ENCODE results near the gene TRIOBP.

DNA sequence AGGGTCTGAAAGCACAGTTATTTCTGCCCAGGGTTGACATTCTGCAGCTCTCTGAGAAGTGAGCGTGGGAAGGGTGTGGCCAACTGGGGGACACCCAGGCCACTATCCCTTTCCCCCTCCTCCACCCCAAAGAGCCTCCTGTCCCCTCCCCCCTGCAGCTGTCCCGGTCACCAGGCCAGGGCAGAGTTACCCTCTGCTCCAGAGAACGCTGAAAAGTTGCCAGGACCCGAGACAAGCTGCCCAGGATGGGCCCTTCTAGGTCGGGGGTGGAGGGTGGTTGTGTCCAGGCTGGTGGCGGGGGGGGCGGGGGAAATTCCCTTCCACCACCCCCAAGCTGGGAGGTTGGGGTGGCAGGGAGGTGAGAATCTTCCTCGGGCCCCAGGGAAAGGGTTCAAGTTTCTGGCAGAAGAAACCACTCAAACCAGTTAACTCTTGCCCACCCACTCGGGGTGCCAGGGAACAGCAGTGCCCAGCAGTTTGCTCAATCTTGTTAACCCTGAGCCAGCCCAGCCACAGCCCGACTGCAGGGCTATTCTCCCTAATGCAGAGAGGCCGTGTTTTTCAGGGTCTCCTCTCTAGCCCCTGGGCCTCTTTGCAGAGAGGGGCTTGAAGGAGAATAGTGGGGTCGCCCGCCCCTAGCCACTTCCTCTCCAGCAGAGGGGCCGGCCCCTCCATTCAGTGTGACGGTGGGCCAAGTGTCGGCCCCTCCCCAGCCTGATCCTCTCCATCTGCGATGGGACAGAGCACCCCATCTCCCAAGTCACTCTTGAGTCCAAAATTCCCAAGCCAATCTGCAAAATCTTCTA, 20.7 kb upstream of the TRIOBP start:
- TF ChIP-seq EZH2 (IDR thresholded peaks at IDR 0.05; ENCODE audit: insufficient read depth, low read length) = no peak
- TF ChIP-seq, protein P1, sequence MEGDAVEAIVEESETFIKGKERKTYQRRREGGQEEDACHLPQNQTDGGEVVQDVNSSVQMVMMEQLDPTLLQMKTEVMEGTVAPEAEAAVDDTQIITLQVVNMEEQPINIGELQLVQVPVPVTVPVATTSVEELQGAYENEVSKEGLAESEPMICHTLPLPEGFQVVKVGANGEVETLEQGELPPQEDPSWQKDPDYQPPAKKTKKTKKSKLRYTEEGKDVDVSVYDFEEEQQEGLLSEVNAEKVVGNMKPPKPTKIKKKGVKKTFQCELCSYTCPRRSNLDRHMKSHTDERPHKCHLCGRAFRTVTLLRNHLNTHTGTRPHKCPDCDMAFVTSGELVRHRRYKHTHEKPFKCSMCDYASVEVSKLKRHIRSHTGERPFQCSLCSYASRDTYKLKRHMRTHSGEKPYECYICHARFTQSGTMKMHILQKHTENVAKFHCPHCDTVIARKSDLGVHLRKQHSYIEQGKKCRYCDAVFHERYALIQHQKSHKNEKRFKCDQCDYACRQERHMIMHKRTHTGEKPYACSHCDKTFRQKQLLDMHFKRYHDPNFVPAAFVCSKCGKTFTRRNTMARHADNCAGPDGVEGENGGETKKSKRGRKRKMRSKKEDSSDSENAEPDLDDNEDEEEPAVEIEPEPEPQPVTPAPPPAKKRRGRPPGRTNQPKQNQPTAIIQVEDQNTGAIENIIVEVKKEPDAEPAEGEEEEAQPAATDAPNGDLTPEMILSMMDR (IDR thresholded peaks at IDR 0.05; ENCODE audit: insufficient read depth, low read depth, low read length) = no peak

Measured in astrocyte (in vitro differentiated cells and primary cell).